Heart right ventricle (tissue), 16 donors: ENCODE results near the gene MOB1A. TPM values are rescaled to one million over a fixed set of nuclear protein-coding genes. Genes with fewer than 3 reads are reported as not detected.

ENCODE experiments used
- ATAC-seq, 8 donors: fragments of 200-7000 bp; cut with Tn5 transposase; one replicate each; pipeline ENCODE4 v1.9.1; 2020; ENCODE audit warnings: mild to moderate bottlenecking in 8 of 8, moderate library complexity in 8 of 8, moderate number of reproducible peaks in 1 of 8
- DNase-seq, 2 donors: peaks; one replicate each; pipeline ENCODE4 v3.0.0-alpha.2; 2020
- H3K27ac ChIP-seq, 10 donors: fragments of 200-600 bp; sonication (generic) in 2 of 10; one replicate each; pipeline versions ENCODE4 v1.5.0 to v1.8.0; 2020 to 2022; ENCODE audit warnings: mild to moderate bottlenecking in 3 of 10
- H3K27me3 ChIP-seq, 7 donors: fragments of 200-600 bp; one replicate each; pipeline ENCODE4 v1.8.0; 2021 to 2022; ENCODE audit warnings: mild to moderate bottlenecking in 2 of 7
- H3K36me3 ChIP-seq, 9 donors: fragments of 200-600 bp; sonication (generic) in 1 of 9; one replicate each; pipeline versions ENCODE4 v1.5.0 to v1.8.0; 2020 to 2022; ENCODE audit warnings: mild to moderate bottlenecking in 2 of 9
- H3K4me1 ChIP-seq, 9 donors: fragments of 200-600 bp; sonication (generic) in 1 of 9; one replicate each; pipeline versions ENCODE4 v1.5.0 to v1.8.0; 2020 to 2022; ENCODE audit warnings: mild to moderate bottlenecking in 4 of 9
- H3K4me3 ChIP-seq, 10 donors: fragments of 200-600 bp; sonication (generic) in 2 of 10; one replicate each; pipeline versions ENCODE4 v1.5.0 to v1.8.0; 2020 to 2022; ENCODE audit warnings: mild to moderate bottlenecking in 7 of 10, moderate library complexity in 2 of 10
- H3K9me3 ChIP-seq, 11 donors: fragments of 200-600 bp in 10 of 11; sonication (generic) in 2 of 11; one replicate each; pipeline versions ENCODE4 v1.5.0 to v1.8.0; 2013 to 2022; ENCODE audit warnings: mild to moderate bottlenecking in 2 of 11, control low read depth in 1 of 11, moderate library complexity in 1 of 11
- CTCF ChIP-seq, 9 donors: fragments of 200-600 bp; sonication (generic) in 2 of 9; IDR thresholded peaks; one replicate each; pipeline versions ENCODE4 v1.5.0 to v1.8.0; 2021 to 2022; ENCODE audit warnings: antibody characterized with exemption in 9 of 9, mild to moderate bottlenecking in 5 of 9, moderate library complexity in 1 of 9
- WGBS, 2 donors: extraction: QIAGEN DNeasy Blood & Tissue Kit; methylation state at CpG; one replicate each; pipeline ENCODE4 v1.1.7; 2013; ENCODE audit warnings: inconsistent platforms in 1 of 2; 5-methylcytosine and 5-hydroxymethylcytosine counted together
- intact Hi-C, 10 donors: fragments of 100-400 bp; cut with DNase I; formaldehyde crosslinking; loops; one replicate each; pipeline versions ENCODE4 v1.11.1 to v1.14.2; 2022
- polyA plus RNA-seq, 2 donors: library from polyadenylated mRNA; stranded (reverse); fragments of 200-250 nt; gene quantifications; one replicate each; pipeline ENCODE4 v1.2.3, GENCODE V29; 2013
- total RNA-seq, 10 donors: library from RNA; stranded (reverse); fragmentation: NEBNext Ultra II Directional in 3 of 10; extraction: Animal tissue kit (Norgen Biotek cat#: 25700) in 3 of 10; gene quantifications; one replicate each; pipeline versions ENCODE4 v1.2.1 to v1.2.4, GENCODE V29; 2021 to 2023
- donor health status: Arrhythmogenic right ventricular cardiomyopathy.
- donor health status: ischemic (EF 13 %, LVEDD 7.1; RV severe dilation, severe dysfunction).
- donor health status: healthy with polysubstance abuse.
- donor health status: DM: no; HTN: yes; CAD: no.
- donor health status: DM: no; HTN: no; CAD: no.
- donor health status: ischemic (EF 25% LVEDD 6.9; RV normal size, moderate dysfunction).
- donor health status: ischemic (EF 25% LVEDD 5.7; RV mildly dilated, moderate dysfunction).
- donor health status: healthy.
- donor health status: DM: yes; HTN: yes; CAD: no.
- donor health status: Ischemic cardiomyopathy.
- donor health status: ischemic (EF 35%, LVEDD 5.7; RV mildly dilated, moderate dysfunction).
- donor health status: nonischemic (EF 11% LVEDD 7.7; RV severe dilation, severe dysfunction).
- donor health status: DM: yes; HTN: yes; CAD: no.
- donor health status: PGD.
- donor health status: ischemic (EF 29% LVEDD 5.4; RV normal size, mild dysfunction).
- donor health status: nonischemic (EF 23%, LVEDD 6.1; RV moderate dilation, normal function).

Gene MOB1A
- total and polyA plus RNA-seq, 12 donors: 14.2 to 75.0 (median 56.8) TPM

DNA sequence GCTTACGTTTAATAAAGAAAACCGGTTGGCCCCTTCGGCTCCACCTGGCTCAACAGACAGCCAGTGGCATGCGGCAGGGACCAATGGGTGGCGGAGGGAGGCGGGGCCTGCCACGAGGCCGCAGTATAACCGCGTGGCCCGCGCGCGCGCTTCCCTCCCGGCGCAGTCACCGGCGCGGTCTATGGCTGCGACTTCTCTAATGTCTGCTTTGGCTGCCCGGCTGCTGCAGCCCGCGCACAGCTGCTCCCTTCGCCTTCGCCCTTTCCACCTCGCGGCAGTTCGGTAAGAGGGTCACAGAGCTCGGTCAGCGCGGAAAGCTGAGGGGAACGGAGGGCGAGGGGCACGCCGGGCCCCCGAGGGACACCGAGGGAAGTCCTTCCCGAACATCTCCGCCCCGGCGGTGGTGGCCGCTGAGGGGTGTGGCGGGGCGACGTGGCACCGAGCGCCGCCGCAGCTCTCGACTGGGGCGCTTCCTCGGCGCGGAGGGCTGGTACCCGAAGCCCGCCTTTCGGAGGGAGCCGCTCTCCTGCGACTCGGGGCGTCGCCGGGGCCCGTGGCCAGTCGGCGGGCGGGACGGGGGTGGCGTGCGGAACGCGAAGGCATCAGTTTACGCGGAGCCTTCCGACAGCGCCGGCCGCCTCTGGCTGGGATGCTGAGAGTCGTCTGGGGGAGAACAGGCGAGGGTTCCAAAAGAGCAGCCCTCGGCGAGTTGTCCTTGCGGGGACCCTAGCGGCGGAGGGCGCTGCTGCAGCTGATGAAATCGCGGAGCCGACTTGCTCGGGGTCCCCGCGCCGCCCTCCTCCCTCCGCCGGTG is 20.0 kb upstream of the MOB1A start, which contains the start of gene MTHFD2:
MTHFD2 (plus strand) TSS at position 155 of the 814 bp plus-strand sequence; CDS start at position 182, 27 bp downstream.
- H3K36me3 ChIP-seq: peaks cover 0 to 14% (median 0%) of the 10 kb centered on the region in 9 donors
- peak within 1 kb of the TSS; percentile 51 to 97 (median 88) for H3K27ac ChIP-seq
- intact Hi-C loops: loop anchor here in 1 of 10 donors (2.0 kb wide), 1 partner anchor 20 kb away; the partner anchor contains the start of gene MOB1A
- peak within 1 kb of the TSS; percentile 60 to 88 (median 76) for H3K4me3 ChIP-seq
- WGBS, 2 donors: 0% methylated on average over 88 to 96 of the region's 96 CpGs
- DNase-seq: peak; percentile 86 to 90
- H3K9me3 ChIP-seq: no peaks in the 10 kb centered on the region
- TF ChIP-seq CTCF (IDR thresholded peaks at IDR 0.05): peak; percentile 53 to 88 (median 78)
- H3K4me1 ChIP-seq: peaks cover 0 to 48% (median 28%) of the 10 kb centered on the region in 9 donors
- ATAC-seq: peak; percentile 93 to 97 (median 96)
- H3K27me3 ChIP-seq: no peaks in the 10 kb centered on the region

GRCh38 chr2:74198023-74198460 is 19.4 kb upstream of the MOB1A start:
- H3K36me3 ChIP-seq: peaks cover 0 to 10% (median 0%) of the 10 kb centered on the region in 9 donors
- H3K4me3 ChIP-seq: peak overlapping the region in 9 of 10 donors; percentile 60 to 88 (median 75)
- H3K27ac ChIP-seq: peak overlapping the region in 9 of 10 donors; percentile 83 to 97 (median 89)
- ATAC-seq (no peak), DNase-seq (no peak)
- no peaks in the 10 kb centered on the region for H3K27me3 ChIP-seq
- no peaks in the 10 kb centered on the region for H3K9me3 ChIP-seq
- no peak for TF ChIP-seq CTCF (IDR thresholded peaks at IDR 0.05)
- peaks cover 0 to 44% (median 25%) of the 10 kb centered on the region in 9 donors for H3K4me1 ChIP-seq
- intact Hi-C loops: loop anchor here in 1 of 10 donors (2.0 kb wide), 1 partner anchor 19 kb away; the partner anchor contains the start of gene MOB1A
- WGBS, 2 donors: 37 to 41% methylated on average over 16 to 18 of the region's 18 CpGs

DNA sequence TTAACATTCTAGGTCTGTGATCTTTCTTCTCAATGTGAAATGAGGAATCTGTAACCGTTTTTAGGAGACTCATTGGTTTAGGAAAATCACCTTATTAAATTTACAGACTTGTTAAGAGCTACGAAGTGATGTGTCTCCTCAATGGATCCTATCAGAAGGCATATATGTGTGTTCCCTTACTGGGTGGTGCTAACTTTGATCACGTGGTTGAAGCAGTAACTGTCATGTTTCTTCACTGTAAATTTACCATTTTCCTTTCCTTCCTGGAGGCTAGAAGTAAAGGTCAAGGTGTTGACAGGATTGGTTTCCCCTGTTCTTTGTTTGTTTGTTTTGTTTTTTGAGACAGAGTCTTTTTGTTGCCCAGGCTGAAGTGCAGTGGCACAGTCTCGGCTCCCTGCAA is 18.4 kb upstream of the MOB1A start:
- DNase-seq (no peak), ATAC-seq (no peak)
- Histone ChIP-seq H3K4me3 (no peak overlapping the region), H3K36me3 (peaks cover 0 to under 1% (median 0%) of the 10 kb centered on the region in 9 donors), H3K9me3 (no peaks in the 10 kb centered on the region), H3K27me3 (no peaks in the 10 kb centered on the region), H3K4me1 (peaks cover 0 to 35% (median 19%) of the 10 kb centered on the region in 9 donors), H3K27ac (no peak overlapping the region)
- TF ChIP-seq CTCF (IDR thresholded peaks at IDR 0.05): no peak
- WGBS, 2 donors: 84 to 87% methylated on average over 4 of the region's 4 CpGs
- intact Hi-C loops: no loop called here

- no peak for TF ChIP-seq CTCF (IDR thresholded peaks at IDR 0.05)
- WGBS, 2 donors: 76% methylated on average over 1 of the region's 1 CpG
- peaks cover 0 to 13% (median 6%) of the 10 kb centered on the region in 9 donors for H3K4me1 ChIP-seq
- no peaks in the 10 kb centered on the region for H3K36me3 ChIP-seq
- DNase-seq: no peak
- H3K9me3 ChIP-seq: no peaks in the 10 kb centered on the region
- H3K4me3 ChIP-seq: no peak overlapping the region
- H3K27ac ChIP-seq: no peak overlapping the region
- ATAC-seq: no peak
- intact Hi-C loops: no loop called here
- H3K27me3 ChIP-seq: no peaks in the 10 kb centered on the region
These were observed 16.1 kb upstream of the MOB1A start for GRCh38 chr2:74194799-74195198.
